Measurements from ENCODE around the gene ATRAID.
"Not testable (repeated sequence)": the region's sequence is repeated elsewhere in the genome, so short reads cannot be mapped to it uniquely, and the experiment has no call there.

Gene ATRAID

DNA sequence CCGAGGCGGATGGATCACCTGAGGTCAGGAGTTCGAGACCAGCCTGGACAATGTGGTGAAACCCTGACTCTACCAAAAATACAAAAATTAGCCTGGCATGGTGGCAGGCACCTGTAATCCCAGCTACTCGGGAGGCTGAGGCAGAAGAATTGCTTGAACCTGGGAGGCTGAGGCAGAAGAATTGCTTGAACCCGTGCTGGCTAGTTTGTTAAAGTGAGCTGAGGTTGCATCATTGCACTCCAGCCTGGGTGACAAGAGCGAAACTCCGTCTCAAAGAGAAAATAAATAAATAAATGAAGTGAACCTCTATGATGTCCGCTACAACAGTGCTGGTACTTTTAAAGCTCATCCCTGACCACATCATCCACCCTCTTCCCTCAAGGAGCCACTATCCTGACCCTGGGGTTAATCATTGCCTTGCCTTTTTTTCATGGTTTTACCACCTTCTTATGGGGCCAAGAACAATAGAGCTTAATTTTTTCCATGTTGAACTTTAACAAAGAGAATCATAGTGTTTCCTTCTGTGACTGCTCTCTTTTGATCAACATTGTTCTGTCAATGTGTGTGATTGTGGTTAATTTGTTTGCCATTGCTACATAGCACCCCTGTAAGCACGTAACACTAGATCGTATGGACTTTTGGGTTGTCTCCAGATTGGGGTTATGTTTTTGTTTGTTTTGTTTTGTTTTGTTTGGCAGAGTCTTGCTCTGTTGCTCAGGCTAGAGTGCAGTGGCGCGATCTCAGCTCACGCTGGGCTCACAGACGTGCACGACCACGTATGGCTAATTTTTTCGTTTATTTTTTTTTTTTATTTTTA, 17.1 kb upstream of the ATRAID start:
- no peak for DNase-seq

GRCh38 chr2:27195799-27196198, 16.0 kb upstream of the ATRAID start:
- not testable (repeated sequence) for DNase-seq

DNA sequence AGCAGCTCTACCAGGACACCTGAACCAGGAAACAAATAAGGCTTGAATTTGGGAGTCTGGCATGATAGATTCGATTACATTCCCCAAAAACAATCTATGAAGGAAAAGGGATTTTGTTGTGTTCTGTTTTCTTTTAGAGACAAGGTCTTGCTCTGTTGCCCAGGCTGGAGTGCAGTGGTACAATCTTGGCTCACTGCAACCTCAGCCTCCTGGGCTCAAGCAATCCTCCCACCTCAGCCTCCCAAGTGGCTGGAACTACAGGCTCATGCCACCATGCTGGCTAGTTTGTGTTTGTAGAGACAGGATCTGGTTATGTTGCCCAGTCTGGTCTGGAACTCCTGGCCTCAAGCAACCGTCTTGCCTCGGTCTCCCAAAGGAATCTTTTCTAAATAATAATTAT, 13.8 kb upstream of the ATRAID start:
- not testable (repeated sequence) for DNase-seq

GRCh38 chr2:27198627-27199026, 13.2 kb upstream of the ATRAID start:
- no peak for DNase-seq

- DNase-seq: no peak
Measured at GRCh38 chr2:27199241-27199640, 12.6 kb upstream of the ATRAID start.

DNA sequence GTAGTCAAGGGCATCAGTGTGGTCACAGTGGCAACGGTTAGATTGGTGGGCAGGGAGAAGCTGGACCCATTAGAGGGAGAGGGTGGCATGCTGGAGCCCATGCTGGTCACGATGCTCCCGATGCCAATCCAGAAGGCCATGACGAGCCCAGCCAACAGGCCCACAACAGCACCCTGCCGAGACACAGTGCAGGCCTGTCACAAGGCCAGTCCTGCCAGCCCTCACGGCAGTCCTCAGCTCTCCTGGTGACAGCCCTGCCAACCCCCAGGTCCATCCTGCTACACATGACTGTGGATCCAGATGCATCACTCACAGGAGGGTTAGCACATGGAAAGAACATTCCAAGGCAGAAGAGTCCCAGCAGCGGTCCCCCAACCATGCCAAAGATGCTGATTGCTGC, 10.2 kb upstream of the ATRAID start:
- no peak for DNase-seq

DNA sequence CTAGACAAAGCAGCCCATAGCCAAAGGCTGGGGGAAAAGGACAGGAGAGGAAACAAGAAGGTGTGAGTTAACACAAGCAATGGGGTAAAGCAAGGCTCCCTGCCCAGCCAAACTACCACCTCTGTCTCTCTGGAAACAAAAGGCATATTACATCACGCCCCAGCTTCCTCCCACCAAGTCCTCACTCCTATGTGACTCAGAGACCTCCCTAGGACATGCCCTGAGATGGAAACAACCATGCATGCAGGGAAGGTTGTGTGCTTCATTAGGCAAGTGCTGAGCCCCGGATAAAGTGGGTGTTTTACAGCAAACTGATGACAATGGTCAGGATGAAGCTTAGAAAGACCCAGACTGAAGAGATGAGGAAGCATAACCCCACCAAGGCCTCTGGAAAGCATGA, 9.0 kb upstream of the ATRAID start:
- DNase-seq: no peak

DNA sequence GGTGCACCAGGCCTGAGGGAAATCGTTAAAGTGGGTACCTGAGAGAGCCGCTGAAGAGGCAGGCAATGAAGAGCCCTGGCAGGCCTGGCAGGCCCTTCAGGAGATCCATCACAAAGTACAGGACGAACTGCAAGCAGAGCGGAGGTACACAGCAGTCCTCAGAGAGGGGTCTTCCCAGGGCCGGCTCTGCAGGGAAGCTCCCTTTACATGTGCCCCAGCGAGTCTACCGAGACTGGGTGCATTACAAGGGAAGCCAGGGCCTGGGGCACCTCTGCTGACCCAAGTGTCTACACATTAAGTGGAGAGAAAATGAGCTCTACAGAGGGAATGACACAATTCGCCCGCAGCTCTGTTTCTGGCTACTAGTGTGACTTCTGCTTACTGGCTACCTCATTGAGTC, 8.1 kb upstream of the ATRAID start:
- DNase-seq: no peak

GRCh38 chr2:27204566-27204965, 7.3 kb upstream of the ATRAID start:
- no peak for DNase-seq

- no peak for DNase-seq
Measured at GRCh38 chr2:27205206-27205605, 6.6 kb upstream of the ATRAID start.

GRCh38 chr2:27206346-27206745, 5.5 kb upstream of the ATRAID start:
- no peak for DNase-seq

DNA sequence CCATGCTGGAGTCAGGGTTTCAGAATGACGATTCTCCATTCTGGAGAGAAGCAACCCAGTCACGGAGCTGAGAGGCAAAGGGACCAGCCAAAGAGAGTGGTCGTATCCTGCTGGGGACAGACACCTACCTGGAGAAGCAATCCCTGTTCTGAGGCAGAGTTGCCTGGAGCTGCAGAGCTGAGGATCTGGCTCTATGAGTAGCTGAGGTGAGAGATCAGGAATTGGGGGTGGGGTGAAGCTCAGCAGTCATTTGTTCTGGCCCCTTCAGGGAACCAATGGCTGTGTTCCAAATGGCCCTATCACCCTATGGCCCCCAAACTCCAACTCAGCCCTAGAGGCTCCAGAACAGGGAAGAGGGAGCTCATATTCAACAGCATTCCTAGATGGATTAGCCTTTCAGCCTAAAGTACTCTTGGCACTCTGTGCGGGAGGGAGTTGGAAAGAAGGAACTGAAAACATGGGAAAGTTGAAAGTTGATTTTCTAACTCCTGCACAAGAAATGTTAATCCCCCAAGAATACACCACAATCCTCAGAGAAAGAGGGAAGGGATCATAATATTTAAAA, 3.3 kb upstream of the ATRAID start:
- no peak for DNase-seq

DNA sequence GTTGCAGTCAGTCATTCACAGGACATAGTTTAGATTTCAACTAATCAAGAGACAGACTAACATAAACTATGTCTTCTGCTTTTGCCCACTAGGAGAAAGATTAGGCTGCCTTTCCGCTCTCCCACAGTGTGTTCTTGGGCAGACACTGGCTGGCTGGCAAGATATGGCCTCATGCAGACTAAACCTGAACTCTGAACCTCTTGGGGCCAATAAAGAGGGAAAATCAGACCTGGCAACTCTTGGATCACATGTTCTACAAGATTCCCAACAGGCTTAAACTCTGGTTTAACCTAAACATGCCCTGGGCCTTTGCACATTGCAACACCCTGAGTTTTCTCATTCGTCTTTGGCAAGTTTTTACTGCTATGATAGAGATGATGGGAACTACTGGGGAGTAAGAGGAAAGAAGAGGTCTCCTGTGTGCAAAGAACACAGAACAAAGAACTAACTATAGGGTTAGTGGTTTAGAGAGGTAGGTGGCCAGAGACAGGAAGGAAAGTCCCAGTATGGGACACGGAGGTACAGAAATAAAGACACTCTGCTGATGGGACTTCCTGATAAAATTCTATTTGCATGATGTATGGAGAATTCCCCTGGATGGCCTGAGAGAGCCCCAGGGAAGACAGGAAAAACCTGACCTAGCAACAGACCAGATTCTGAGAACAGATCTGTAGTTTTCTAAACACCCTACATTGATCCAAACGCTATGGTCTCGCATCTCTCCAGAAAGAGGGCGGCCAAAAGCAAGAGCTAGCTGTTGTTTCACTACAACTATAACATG, 2.0 kb upstream of the ATRAID start:
- no peak for DNase-seq

DNA sequence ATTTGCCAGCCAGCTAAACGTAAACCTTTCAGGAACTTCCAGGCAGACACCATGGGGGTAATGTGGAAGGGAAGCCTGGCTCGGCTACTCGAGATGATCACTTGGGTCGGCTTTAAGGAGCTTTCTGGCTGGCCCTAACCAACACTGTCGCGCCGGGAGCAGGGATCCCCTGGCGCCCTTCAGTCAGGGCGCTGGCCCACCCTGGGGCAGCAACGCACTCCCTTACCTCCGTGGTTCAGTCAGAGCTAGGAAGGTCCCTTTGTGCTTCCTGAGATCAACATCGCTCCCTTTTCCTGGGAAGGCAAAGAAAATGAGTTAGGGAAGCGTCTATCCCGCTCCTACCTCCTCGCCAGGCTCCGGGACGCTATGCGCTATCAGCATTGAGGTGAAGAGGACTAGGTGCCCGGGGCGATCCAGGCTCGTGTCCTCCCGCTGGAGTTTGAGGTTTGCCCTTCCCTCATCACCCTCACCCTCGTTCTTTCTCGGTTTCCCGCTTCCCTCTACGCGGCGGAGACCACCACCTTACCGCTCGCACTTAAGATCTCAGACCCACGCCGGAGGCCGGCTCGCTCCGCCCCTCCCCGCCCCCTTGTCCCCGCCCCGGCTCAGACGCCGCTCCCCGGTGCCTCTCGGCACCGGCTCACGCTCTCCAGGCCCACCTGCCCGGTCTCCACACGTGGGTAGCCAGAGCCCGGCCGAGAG, 449 bp upstream of the ATRAID start:
- peak; percentile 72 for DNase-seq

GRCh38 chr2:27212626-27213471, 1.0 kb downstream of the ATRAID start:
- DNase-seq: peak; percentile 67

DNA sequence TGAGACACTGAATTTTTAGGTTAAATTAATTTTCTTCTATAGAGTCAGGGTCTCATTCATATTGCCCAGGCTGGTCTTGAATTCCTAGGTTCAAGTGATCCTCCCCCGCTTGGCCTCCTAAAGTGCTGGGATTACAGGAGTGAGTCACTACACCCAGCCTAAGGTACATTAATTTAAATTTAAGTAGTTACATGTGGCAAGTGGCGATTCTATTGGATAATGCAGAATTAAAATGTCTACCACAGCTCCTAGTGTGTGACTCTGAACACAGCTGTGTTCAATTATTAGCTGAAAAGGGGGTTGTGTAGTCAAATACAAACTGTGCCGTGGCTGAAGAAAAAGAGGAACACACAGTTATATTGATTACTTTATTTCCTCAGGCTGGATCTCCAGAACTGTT, 3.1 kb downstream of the ATRAID start:
- peak; percentile 26 for DNase-seq

DNA sequence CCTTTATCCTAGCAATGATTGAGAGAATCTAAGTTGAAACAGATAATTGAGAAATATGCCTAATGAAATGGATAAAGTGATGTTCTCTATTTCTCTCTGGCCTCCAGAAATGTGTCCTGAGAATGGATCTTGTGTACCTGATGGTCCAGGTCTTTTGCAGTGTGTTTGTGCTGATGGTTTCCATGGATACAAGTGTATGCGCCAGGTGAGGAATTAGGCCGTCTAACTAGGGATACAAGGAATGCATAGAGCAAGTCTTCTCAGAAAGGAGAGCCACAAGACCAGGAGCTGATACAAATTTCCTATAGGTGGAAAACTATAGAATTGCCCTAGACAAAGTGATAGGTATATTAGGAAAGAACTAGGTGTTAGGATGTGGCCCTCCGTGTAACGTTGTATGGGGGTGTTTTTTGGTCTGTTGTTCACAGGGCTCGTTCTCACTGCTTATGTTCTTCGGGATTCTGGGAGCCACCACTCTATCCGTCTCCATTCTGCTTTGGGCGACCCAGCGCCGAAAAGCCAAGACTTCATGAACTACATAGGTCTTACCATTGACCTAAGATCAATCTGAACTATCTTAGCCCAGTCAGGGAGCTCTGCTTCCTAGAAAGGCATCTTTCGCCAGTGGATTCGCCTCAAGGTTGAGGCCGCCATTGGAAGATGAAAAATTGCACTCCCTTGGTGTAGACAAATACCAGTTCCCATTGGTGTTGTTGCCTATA, 4.7 kb downstream of the ATRAID start:
- no peak for DNase-seq

GRCh38 chr2:27217173-27218121, 5.6 kb downstream of the ATRAID start, which contains the start of gene CAD:
Gene CAD (plus strand): TSS chr2:27217369. CDS start chr2:27217552, 183 bp downstream.
- peak; percentile 93 for DNase-seq

DNA sequence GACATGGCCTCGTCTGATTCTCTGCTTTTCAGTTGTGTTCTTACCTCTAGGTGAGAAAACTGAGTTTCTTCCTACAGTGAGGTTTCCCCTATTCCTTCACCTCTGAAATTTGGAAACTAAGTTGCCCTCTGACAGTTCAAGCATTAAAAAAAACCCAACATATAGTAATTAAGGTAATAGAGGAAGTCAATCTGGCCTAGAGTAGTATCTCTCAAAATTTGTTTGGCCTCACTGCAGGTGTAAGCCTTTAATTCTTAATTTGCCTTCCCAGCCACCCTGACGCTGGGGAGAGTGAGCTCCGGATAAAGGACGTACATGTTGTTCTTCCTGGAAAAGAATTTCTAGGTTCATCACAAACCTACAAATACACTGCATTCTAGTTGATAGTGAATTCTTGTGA, 6.8 kb downstream of the ATRAID start:
- peak; percentile 40 for DNase-seq

DNA sequence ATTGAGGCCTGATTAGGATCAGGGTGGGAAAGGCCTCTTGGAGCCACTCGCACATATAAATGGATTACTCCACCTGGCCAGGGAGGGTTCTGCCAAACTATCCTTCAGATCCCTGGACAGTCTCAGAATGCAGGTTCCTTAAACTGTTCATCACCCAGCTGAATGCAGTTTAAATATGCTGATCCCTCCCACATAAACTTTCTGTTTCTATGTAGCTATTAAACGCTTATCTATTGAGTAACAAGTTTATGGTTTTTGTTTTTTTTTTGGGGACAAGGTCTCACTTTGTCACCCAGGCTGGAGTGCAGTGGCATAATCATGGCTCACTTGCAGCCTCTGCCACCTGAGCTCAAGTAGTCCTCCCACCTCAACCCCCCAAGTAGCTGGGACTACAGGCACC, 7.2 kb downstream of the ATRAID start:
- DNase-seq: peak; percentile 40

Data from NCI-H82 (cell line).